ENCODE measurements around the gene IL36RN.
A peak's percentile ranks its signal among the peaks of the same experiment; 100 is the strongest.

Gene IL36RN

DNA sequence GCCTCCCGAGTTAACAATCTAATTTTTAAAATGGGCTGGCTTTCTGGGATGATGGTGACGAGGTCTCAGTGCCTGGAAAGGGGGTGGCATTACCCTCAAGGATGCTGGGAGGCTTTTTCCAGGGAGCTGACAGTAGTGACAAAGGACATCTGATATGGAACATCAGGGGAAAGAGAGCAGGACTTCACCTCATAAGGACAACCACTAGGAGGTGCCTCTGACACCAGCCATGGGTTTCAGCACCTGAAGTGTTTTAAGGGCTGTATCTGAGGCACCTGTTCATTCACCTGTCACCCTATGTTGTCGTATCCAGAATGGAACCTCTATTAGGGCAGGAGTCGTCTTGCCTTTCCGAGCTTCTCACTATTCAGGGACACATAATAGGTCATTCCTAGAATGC lies 17.1 kb upstream of the IL36RN start:
- H3K27ac ChIP-seq: no peak overlapping the region
- DNase-seq (ENCODE audit: low read depth, low spot score): no peak

DNA sequence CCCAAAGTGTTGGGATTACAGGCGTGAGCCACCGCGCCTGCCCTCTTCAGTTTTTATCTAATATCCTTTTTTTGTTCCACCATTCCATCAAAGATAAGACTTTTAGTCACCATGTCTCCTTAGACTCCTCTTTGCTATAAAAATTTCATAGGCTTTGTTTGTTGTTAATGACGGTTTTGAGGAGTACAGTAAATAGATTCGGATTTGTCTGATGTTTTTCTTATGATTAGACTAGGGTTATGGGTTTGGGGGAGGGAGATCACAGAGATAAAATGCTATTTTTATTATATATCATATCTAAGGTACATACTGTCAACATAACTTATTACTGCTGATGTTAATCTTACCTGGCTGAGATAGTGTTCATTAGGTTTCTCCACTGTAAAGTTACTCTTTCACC lies 12.5 kb upstream of the IL36RN start:
- DNase-seq (ENCODE audit: low read depth, low spot score): no peak
- no peak overlapping the region for H3K27ac ChIP-seq

DNA sequence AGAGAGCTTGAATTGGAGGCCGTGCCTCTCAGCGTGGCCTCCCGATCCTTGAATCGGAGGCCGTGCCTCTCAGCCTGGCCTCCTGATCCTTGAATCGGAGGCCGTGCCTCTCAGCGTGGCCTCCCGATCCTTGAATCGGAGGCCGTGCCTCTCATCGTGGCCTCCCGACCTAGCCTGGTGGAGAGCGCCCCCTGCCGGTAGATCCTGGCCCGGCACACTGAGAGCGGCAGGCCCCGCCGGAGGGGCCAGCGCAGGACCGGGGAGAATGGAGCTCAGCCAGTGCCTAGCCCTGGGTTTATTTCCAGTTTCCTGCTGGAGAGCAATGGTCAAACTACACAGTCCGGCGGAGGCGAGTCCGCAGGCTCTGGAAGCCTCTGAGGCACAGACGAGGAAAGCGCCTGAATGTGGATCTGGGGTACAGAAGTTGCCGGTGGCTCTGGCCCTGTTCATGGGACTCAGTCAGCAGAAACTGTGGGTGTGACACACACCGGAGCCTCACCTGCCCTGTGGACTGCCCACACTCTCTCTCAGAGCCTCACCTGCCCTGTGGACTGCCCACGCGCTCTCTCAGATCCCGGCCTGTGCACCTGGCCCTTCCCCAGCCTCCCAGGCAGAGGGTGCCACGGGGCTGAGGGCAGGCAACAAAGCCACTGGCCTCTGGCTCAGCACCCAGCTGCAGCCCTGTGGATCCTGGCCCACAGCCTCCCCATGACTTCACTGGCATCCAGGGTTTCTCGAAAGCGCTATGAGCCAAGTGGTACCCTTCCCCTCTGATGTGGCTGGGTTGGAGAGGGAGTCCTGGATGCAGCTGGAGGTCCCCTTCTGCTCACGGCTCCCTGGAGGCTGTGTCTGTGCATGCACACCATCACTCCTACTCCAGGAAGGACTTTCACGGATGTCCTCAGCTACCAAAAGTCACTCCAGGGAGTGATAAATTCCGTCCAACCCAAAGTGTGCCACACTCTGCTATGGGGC lies 7.8 kb upstream of the IL36RN start:
- H3K27ac ChIP-seq: no peak overlapping the region
- DNase-seq (ENCODE audit: low read depth, low spot score): no peak

DNA sequence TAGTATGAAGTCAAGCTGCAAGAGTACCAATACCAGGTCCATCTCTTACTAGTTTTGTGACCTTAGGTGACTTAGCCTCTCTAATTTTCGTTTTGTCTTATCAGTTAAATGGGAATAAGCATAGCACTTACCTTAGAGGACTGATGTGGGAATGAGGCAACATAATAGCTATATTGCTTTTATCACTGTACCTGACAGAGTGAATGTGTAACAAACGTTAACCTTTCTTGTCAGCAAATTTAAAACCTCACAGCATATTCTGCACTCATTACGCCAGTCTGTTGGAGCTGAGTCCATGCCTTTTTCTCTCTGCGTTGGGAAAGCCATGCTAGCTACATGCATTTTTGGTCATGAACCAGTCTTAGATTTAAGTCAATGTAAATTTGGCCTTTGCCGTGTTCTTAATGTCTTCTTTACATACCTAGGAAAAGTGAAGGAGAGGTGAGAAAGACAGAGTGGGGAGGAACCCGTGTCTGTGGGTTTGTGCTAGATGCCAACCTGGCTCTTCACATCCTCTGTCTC lies 6.5 kb upstream of the IL36RN start, which contains the start of gene IL36B:
TSS of gene IL36B (minus strand) at position 472 of the 522 bp plus-strand sequence.
- no peak for DNase-seq (ENCODE audit: low read depth, low spot score)
- peak within 1 kb of the TSS; percentile 49 for H3K27ac ChIP-seq

DNA sequence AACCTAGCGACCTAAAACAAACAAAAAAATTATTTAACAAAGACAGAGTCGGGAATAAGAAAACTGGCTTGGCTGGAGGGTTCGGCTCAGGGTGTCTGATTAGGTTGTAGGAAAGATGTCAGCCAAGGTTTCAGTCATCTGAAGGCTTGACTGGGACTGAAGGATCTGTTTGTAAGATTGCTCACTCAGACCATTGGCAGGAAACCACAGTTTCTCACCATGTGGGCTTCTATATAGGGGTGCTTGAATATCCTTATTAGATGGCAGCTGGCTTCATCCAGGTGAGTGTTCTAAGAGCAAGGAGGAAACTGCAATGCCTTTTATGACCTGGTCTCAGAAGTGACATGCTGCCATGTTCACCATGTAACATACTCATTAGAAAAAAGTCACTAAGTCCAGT lies 5.3 kb upstream of the IL36RN start:
- peak overlapping the region; percentile 49 for H3K27ac ChIP-seq
- DNase-seq (ENCODE audit: low read depth, low spot score): no peak

DNA sequence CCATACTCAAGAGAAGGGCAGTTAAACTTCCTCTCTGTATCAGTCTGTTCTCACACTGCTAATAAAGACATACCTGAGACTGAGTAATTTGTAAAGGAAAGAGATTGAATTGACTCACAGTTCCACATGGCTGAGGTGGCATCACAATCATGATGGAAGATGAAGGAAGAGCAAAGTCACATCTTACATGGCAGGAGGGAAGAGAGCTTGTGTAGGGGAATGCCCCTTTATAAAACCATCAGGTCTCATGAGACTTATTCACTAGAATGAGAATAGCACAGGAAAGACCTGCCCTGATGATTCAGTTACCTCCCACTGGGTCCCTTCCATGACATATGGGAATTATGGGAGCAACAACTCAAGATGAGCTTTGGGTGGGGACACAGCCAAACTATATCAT lies 4.9 kb upstream of the IL36RN start:
- H3K27ac ChIP-seq: peak overlapping the region; percentile 49
- no peak for DNase-seq (ENCODE audit: low read depth, low spot score)

DNA sequence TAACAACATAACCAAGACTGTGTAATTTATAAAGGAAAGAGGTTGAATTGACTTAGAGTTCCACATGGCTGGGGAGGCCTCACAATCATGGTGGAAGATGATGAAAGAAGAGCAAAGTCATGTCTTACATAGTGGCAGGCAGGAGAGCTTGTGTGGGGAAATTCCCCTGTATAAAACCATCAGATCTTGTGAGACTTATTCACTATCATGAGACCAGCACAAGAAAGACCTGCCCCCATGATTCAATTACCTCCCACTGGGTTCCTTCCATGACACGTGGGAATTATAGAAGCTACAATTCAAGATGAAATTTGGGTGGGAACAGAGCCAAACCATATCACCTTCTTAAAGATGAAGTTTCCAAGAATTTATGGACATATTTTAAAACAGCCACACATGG lies 2.5 kb upstream of the IL36RN start:
- peak overlapping the region; percentile 25 for H3K27ac ChIP-seq
- no peak for DNase-seq (ENCODE audit: low read depth, low spot score)

DNA sequence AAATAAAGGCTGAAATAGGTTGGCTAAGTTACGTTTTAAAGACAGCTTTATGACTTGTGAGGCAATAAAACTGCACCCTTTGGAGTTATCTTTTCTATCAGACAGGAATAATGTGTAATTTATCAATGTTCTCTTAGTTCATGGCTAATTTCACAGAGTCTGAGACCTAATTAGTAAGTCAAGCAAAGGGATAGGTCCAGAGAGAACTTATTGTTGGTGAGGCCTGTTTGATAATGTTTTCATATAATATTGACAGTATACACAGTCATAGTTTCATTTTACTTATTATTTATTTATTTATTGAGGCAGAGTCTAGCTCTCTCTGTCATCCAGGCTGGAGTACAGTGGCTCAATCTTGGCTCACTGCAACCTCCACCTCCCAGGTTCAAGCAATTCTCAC lies 1.9 kb upstream of the IL36RN start:
- DNase-seq (ENCODE audit: low read depth, low spot score): no peak

DNA sequence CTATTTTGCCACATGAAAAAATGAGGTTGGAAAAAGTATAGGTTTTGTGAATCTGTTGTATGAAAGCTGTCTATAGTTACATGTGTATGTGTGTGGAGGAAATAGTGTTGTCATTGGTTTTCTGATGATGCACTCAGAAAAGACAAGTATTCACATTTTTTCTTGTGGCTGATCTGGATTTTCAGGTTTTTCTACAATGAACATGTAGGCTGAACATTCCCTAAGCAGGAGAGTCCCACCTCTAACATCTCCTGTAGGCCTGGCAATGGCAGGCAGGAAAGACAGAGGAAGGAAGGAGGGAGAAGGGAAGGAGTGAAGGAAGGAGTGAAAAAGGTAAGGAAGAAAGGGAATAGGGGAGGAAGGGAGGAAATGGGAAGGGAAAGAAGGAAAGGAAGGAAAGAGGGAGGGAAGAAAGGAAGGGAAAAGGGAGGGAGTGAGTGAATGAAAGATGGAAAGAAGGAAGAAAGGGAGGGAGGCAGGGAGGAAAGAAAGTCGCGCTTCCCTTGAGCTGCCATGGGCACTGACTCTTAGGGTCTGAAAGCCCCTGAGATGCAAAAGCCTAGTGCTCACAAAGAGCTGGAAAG lies 495 bp upstream of the IL36RN start:
- no peak for DNase-seq (ENCODE audit: low read depth, low spot score)
- peak overlapping the region; percentile 17 for H3K27ac ChIP-seq

More for the DNA sequence above, 1.9 kb upstream of the IL36RN start:
- H3K27ac ChIP-seq: peak overlapping the region; percentile 25

DNA sequence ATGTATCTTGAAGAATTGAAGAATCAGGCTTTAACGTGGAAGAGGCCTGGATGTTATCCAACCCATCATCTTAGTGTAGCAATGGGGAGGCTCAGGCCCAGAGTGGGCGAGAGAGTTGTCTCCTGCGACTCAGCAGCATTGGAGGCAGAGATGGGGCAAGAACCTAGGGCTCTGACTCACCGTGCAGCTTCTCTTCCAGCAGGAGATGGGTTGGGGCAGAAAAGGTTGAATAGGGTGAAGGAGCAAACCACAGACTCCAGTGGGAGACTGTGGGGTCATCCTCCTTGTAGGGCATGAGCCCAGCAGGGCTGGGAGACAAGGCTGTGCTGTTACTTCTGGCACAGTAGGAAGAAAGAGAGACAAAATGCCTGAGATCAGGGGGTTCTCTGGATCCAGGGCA lies 1.4 kb downstream of the IL36RN start:
- H3K27ac ChIP-seq: no peak overlapping the region
- no peak for DNase-seq (ENCODE audit: low read depth, low spot score)

DNA sequence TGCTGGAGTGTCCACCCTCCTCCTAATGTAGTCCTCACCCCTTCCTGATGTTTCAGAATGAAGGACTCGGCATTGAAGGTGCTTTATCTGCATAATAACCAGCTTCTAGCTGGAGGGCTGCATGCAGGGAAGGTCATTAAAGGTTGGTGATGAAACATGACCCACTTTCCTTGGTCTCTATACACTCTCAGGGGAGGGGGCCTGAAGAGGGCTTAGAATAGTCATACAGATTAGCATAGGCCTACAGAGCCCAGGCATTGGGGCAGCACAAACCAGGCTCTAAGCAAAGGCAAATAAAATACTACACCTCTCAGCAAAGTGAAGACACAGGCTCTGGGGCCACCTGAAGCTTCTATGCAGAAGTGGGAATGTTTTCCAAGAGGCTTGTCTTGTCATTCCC lies 1.8 kb downstream of the IL36RN start:
- no peak for DNase-seq (ENCODE audit: low read depth, low spot score)

DNA sequence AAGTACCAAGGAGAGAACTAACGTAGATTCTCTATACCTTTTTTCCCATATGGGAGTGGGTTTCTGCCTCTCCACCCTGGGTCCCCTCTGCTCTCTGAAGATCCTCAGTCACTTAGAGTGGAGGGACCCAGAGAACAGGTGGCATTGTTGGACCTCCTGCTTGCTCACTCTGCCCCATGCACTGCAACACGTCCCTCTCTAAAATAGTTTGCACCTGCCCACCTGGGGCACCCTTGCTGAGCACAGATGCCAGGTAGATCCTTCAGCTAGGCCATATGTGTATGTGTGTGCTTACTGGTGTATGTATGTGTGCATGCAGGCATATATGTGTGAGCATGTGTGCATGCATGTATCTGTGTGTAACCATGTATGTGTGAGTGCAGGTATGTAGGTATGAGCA lies 2.2 kb downstream of the IL36RN start:
- DNase-seq (ENCODE audit: low read depth, low spot score): no peak
- no peak overlapping the region for H3K27ac ChIP-seq

More for the DNA sequence above, 1.8 kb downstream of the IL36RN start:
- no peak overlapping the region for H3K27ac ChIP-seq

DNA sequence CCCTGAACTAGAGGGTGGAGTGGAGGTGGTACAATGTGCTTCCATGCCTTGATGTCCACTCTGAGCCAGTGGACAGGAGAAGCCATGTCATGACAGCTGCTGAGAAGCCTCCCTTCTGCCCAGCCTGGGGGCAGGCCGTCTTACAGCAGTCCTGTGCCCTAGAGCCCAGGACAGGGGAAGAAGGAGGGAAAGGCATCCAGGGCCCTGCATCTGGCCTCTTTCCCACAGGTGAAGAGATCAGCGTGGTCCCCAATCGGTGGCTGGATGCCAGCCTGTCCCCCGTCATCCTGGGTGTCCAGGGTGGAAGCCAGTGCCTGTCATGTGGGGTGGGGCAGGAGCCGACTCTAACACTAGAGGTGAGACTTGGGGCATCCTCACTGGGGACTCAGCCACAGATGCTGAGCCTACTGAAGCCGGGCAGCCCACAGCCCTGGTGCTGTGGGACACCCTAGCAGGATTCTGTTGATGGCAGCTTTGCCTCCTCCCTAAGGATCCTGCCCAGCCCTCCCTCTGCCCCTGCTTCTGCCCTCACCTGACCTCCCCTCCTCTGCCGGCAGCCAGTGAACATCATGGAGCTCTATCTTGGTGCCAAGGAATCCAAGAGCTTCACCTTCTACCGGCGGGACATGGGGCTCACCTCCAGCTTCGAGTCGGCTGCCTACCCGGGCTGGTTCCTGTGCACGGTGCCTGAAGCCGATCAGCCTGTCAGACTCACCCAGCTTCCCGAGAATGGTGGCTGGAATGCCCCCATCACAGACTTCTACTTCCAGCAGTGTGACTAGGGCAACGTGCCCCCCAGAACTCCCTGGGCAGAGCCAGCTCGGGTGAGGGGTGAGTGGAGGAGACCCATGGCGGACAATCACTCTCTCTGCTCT lies 3.1 kb downstream of the IL36RN start:
- no peak for DNase-seq (ENCODE audit: low read depth, low spot score)

DNA sequence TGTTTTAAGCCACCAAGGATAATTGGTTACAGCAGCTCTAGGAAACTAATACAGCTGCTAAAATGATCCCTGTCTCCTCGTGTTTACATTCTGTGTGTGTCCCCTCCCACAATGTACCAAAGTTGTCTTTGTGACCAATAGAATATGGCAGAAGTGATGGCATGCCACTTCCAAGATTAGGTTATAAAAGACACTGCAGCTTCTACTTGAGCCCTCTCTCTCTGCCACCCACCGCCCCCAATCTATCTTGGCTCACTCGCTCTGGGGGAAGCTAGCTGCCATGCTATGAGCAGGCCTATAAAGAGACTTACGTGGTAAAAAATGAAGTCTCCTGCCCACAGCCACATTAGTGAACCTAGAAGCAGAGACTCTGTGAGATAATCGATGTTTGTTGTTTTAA lies 5.3 kb downstream of the IL36RN start:
- DNase-seq (ENCODE audit: low read depth, low spot score): no peak

More for the DNA sequence above, 3.1 kb downstream of the IL36RN start:
- H3K27ac ChIP-seq: no peak overlapping the region

DNA sequence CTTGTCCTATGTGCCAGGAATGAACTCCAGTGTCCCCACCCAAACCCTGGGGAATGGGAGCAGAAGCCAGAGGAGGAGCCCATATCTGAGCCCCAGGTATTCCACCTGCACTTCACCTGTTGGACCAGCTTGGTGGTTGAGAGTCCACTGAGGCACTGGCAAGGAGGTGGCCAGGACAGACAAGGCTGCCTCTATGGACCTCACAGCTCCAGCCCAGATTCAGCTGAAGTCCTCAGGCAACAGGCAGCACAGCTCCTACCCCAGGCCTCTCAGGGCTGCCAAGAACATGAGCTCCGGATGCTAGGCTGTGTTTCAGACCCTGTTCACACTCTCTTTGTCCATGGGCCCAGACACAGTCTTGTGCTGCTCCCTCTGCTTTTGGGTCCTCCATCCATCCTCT lies 5.9 kb downstream of the IL36RN start:
- no peak overlapping the region for H3K27ac ChIP-seq
- no peak for DNase-seq (ENCODE audit: low read depth, low spot score)

More for the DNA sequence above, 5.3 kb downstream of the IL36RN start:
- H3K27ac ChIP-seq: no peak overlapping the region

DNA sequence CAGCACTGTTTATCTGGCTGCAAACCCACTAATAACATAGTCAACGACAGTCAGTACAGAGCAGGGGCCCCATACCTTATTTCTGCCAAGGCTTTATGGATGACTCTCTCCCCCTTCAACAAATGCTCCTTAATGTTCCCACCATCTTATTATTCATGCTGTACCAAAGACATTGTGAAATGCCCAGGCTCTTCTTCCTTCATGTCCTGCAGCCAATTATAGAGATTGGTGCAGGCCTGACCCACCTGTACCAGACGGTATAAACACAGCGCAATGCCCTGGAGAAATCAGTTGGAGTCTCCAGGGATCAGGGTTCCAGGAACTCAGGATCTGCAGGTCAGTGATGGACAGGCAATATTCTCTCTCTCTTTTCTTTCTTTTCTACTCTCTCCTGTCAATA lies 8.7 kb downstream of the IL36RN start, which contains the start of gene IL1F10:
TSS of gene IL1F10 (plus strand) at position 290 of the 400 bp plus-strand sequence. CDS start 4,769 bp downstream, outside the sequence.
- H3K27ac ChIP-seq: peak within 1 kb of the TSS; percentile 64
- DNase-seq (ENCODE audit: low read depth, low spot score): no peak

DNA sequence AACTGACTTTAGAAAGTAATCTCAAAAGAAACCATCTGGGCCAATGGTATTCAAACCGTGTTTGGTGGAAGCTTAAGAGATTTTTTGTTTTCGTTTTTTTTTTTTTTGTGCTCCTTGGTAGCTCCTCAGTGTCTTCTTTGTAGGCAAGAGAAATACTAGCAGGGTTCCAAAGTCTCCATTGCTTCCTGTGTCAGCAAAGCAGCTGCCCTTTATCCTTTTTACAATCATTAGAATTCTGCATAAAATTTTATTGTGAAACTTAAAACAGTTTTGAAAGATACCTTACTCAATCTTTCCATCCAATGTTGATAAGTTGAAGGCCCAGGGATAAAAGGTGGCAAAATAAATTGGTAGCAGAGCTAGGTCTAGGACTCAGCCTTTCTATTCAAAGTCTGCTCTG lies 9.3 kb downstream of the IL36RN start:
- DNase-seq (ENCODE audit: low read depth, low spot score): no peak
- H3K27ac ChIP-seq: peak overlapping the region; percentile 64

DNA sequence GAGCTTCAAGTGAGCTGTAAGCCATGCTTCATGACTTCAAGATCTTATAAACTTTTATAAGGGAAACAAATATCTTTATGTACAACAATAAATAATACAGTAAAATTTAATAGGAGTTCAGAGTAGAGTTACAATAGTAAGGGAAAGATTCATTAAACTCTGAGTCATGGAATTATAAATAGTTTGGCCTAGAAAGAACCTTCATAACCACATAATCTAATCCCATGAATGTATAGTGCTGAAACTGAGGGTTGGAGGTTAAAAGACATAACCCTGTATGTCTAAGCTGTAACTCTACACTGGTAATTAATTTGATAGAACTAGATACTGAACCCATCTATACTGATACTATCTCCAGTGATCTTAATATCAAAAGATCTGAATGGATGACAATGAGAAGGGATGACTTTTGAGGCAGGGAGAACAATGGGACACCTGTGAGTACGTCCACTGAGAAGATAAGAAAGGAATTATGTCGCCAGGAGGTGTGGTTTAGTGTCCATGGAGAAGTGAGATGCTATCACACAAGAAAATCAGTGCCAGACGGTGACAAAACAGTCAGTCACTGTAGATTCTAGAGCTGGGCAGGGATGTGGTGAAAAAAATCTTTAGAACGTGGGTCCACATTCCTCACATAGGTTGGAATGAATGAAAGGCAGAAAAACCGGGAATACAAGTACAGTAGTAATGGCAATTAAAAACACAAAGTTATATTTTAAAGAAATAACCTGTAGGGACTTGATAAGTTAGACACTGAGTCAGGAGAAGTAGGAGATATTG lies 9.9 kb downstream of the IL36RN start:
- peak overlapping the region; percentile 64 for H3K27ac ChIP-seq
- DNase-seq (ENCODE audit: low read depth, low spot score): peak; percentile 61

All from epithelial cell of prostate (primary cell).